Pons (tissue), 1 donor: Measurements from ENCODE around the gene ABLIM1.

Experiments
- DNase-seq: peaks from one replicate; pipeline ENCODE4 v3.0.0-alpha.2; 2016; ENCODE audit warnings: low spot score

ABLIM1 gene

GRCh38 chr10:114487815-114488536 is 170.1 kb downstream of the ABLIM1 start:
- DNase-seq = no peak

GRCh38 chr10:114486938-114487814 is 170.9 kb downstream of the ABLIM1 start:
- DNase-seq = no peak

GRCh38 chr10:114485696-114486400 is 172.2 kb downstream of the ABLIM1 start:
- DNase-seq = no peak

- DNase-seq = no peak
Observed at GRCh38 chr10:114483575-114483974, 174.5 kb downstream of the ABLIM1 start.

- DNase-seq = no peak
Observed at GRCh38 chr10:114482480-114483304, 175.4 kb downstream of the ABLIM1 start.

GRCh38 chr10:114481055-114481454 is 177.0 kb downstream of the ABLIM1 start:
- DNase-seq = no peak

GRCh38 chr10:114479836-114480235 is 178.2 kb downstream of the ABLIM1 start:
- DNase-seq = no peak

GRCh38 chr10:114479307-114479706 is 178.8 kb downstream of the ABLIM1 start:
- no peak for DNase-seq

GRCh38 chr10:114478281-114478680 is 179.8 kb downstream of the ABLIM1 start:
- DNase-seq = no peak

- no peak for DNase-seq
Observed at GRCh38 chr10:114477285-114477684, 180.8 kb downstream of the ABLIM1 start.

- DNase-seq = no peak
Observed at GRCh38 chr10:114474989-114475388, 183.1 kb downstream of the ABLIM1 start.

GRCh38 chr10:114473776-114474175 is 184.3 kb downstream of the ABLIM1 start:
- no peak for DNase-seq

- no peak for DNase-seq
Observed at GRCh38 chr10:114472877-114473253, 185.2 kb downstream of the ABLIM1 start.

- DNase-seq = no peak
Observed at GRCh38 chr10:114471906-114472876, 185.9 kb downstream of the ABLIM1 start.

- DNase-seq = peak; percentile 75
Observed at GRCh38 chr10:114470956-114471905, 186.8 kb downstream of the ABLIM1 start.

GRCh38 chr10:114470361-114470760 is 187.7 kb downstream of the ABLIM1 start:
- no peak for DNase-seq

- no peak for DNase-seq
Observed at GRCh38 chr10:114458955-114459354, 199.1 kb downstream of the ABLIM1 start.

GRCh38 chr10:114458216-114458920 is 199.7 kb downstream of the ABLIM1 start:
- DNase-seq = no peak

- DNase-seq = no peak
Observed at GRCh38 chr10:114453576-114453975, 204.5 kb downstream of the ABLIM1 start.
